ENCODE results near the gene TTLL11. TPM values are rescaled to one million over a fixed set of nuclear protein-coding genes. Genes with fewer than 3 reads are reported as not detected.

The TTLL11 gene
- total RNA-seq, 4 donors from 2014 or later: 9.8 to 18.6 (median 15.6) TPM

- no peak for DNase-seq (ENCODE audit: low spot score in 2 of 2)
- Histone ChIP-seq H3K4me1 (peaks cover 0 to 47% (median 8%) of the 10 kb centered on the region in 4 donors), H3K36me3 (peaks cover 0 to 87% (median 5%) of the 10 kb centered on the region in 3 donors), H3K27ac (peak overlapping the region in 3 of 4 donors; percentile 37 to 84 (median 81)), H3K4me3 (no peak overlapping the region), H3K27me3 (no peaks in the 10 kb centered on the region), H3K9me3 (peaks cover 0 to 6% (median 2%) of the 10 kb centered on the region in 4 donors)
- no peak for TF ChIP-seq POLR2A (IDR thresholded peaks at IDR 0.05)
- WGBS, 2 donors: 78% methylated on average over 4 of the region's 4 CpGs
These were observed 314.6 kb downstream of the TTLL11 start for GRCh38 chr9:121778252-121779225.

- peak overlapping the region in 2 of 4 donors; percentile 29 to 85 for H3K27ac ChIP-seq
- H3K27me3 ChIP-seq: no peaks in the 10 kb centered on the region
- peaks cover 0 to 6% (median 2%) of the 10 kb centered on the region in 4 donors for H3K9me3 ChIP-seq
- TF ChIP-seq POLR2A (IDR thresholded peaks at IDR 0.05) (no peak), EP300 (IDR thresholded peaks at IDR 0.05) (no peak), CTCF (IDR thresholded peaks at IDR 0.05) (no peak)
- peaks cover 0 to 55% (median 13%) of the 10 kb centered on the region in 4 donors for H3K4me1 ChIP-seq
- peaks cover 0 to 83% (median 0%) of the 10 kb centered on the region in 3 donors for H3K36me3 ChIP-seq
- H3K4me3 ChIP-seq: no peak overlapping the region
- WGBS, 2 donors: 89 to 92% methylated on average over 8 of the region's 8 CpGs
- DNase-seq (ENCODE audit: low spot score in 2 of 2): peak in 1 of 2 donors; percentile 0
These were observed 316.1 kb downstream of the TTLL11 start for GRCh38 chr9:121776739-121777637.

DNA sequence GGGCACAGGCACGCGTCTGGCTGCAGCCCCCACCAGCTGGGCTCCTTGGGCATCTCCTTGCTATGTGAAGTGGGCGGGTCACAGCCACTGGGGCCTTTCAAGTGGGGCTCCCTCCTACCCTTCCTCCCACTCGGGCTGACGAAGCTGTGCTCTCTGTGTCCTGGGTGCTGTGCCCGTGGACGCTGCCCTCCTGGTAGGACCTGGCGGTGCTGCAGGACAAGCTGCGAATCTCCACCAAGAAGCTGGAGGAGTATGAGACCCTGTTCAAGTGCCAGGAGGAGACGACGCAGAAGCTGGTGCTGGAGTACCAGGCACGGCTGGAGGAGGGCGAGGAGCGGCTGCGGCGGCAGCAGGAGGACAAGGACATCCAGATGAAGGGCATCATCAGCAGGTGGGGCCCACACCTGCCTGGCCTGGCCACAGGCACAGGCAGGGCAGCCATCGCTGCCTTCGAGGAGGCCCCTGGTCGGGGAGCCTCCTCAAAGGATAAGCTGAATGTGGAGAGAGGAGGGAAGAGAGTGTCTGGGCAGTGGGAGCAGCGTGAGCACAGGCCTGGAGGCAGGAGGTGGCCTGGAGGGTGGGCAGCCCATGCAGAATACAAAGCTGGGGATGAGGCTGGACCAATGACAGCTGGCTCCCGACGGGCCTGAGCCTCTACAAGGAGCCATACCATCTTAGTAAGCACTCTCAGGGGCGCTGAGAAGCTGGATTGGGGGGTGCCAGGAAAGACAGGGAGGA is 316.9 kb downstream of the TTLL11 start:
- 87 to 93% methylated on average over 23 of the region's 23 CpGs for WGBS, 2 donors

DNA sequence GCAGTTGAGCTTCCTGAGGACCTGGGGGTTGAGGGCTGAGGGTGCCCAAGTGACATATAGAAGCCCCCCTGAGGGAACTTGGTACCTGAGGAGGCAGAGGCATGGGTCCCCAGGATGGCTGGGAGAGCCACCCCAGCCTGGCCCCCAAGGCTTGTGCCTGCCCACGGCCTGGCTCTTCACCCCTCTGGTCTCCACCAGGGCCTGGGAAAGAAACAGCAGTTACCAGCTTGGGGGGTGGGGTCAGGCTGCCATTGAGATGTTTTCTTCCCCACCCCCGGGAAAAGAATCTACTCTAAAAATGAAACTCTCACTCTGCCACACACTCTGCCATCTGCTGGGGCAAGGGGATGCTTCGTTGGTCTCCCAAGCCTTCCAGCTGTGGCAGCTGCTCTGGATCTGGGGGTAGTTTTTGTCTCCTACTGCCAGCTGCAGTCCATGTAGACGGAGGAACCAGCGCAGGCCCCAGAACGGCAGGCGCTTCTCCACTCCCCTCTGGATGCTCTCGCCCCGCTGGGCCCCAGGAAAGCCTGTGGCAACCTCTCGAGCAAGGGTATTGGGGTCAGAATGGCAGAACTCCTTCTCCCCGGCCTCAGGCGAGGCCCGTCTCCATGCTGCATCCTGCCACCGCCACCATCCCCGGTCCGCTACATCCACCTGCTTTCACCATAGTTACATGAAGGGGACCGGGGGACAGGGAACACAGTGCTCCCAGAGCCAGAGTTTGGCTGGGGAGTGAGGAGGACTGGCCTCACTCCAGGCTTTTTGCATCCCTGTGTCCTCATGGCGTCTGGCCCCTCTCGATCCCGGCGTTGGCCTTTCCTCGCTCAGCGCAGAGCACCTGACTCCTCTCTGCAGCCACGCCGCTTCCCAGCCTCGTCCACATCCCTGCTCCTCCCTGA is 318.1 kb downstream of the TTLL11 start:
- no peak for TF ChIP-seq CTCF (IDR thresholded peaks at IDR 0.05)
- no peak for TF ChIP-seq EP300 (IDR thresholded peaks at IDR 0.05)
- no peak for TF ChIP-seq POLR2A (IDR thresholded peaks at IDR 0.05)
- Histone ChIP-seq H3K36me3 (peaks cover 0 to 71% (median 0%) of the 10 kb centered on the region in 3 donors), H3K27ac (peak overlapping the region in 2 of 4 donors; percentile 85 to 86), H3K27me3 (no peaks in the 10 kb centered on the region), H3K9me3 (peaks cover 0 to 6% (median 2%) of the 10 kb centered on the region in 4 donors), H3K4me1 (peaks cover 0 to 68% (median 22%) of the 10 kb centered on the region in 4 donors), H3K4me3 (no peak overlapping the region)
- DNase-seq (ENCODE audit: low spot score in 2 of 2): peak in 1 of 2 donors; percentile 8
- 87 to 88% methylated on average over 26 of the region's 26 CpGs for WGBS, 2 donors

More for the DNA sequence above, 316.9 kb downstream of the TTLL11 start:
- peak in 1 of 2 donors; percentile 5 for DNase-seq (ENCODE audit: low spot score in 2 of 2)
- TF ChIP-seq EP300 (IDR thresholded peaks at IDR 0.05): no peak
- TF ChIP-seq CTCF (IDR thresholded peaks at IDR 0.05): no peak
- no peak for TF ChIP-seq POLR2A (IDR thresholded peaks at IDR 0.05)
- Histone ChIP-seq H3K4me3 (no peak overlapping the region), H3K9me3 (peaks cover 0 to 6% (median 2%) of the 10 kb centered on the region in 4 donors), H3K27me3 (no peaks in the 10 kb centered on the region), H3K27ac (peak overlapping the region in 2 of 4 donors; percentile 63 to 85), H3K4me1 (peaks cover 0 to 63% (median 21%) of the 10 kb centered on the region in 4 donors), H3K36me3 (peaks cover 0 to 74% (median 0%) of the 10 kb centered on the region in 3 donors)

All from tibial nerve (tissue), 4 donors.